Measurements from ENCODE around the gene SOCS2. TPM values are rescaled to one million over a fixed set of nuclear protein-coding genes. Genes with fewer than 3 reads are reported as not detected.
"Not testable (repeated sequence)": the region's sequence is repeated elsewhere in the genome, so short reads cannot be mapped to it uniquely, and the experiment has no call there.

SOCS2 gene
- total RNA-seq, 1 experiment from 2014 or later, result 0.13 TPM

- no peak for DNase-seq (ENCODE audit: low spot score)
Observed at GRCh38 chr12:93593843-93594242, 21.4 kb downstream of the SOCS2 start.

DNA sequence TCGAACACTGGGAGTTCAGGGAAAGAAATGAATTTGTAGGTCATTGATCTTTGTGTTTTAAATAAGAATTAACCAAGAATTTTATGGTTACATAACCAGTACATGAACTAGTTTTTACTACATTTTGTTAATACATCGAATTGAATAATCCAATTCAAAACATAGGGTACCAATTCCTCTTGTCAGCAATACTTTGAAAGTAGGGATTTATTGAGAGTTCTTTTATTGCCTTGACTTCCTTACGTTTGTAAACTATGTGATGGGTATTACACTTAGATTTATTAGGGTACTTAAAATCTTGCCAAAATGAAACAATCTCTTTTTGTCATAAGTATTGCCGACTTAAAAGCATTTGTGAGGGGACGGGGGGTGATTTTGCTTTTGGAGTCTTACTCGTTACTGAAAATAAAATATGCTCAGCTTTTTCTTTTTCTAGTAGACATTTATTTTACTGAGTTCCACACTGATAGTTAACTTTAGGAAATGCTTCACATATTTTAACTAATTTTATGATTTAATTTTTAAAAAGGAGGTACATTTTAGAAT is 22.4 kb downstream of the SOCS2 start:
- no peak for DNase-seq (ENCODE audit: low spot score)

- no peak for DNase-seq (ENCODE audit: low spot score)
Observed at GRCh38 chr12:93595351-93595750, 22.9 kb downstream of the SOCS2 start.

- no peak for DNase-seq (ENCODE audit: low spot score)
Observed at GRCh38 chr12:93597608-93598007, 25.1 kb downstream of the SOCS2 start.

- no peak for DNase-seq (ENCODE audit: low spot score)
Observed at GRCh38 chr12:93599192-93599591, 26.7 kb downstream of the SOCS2 start.

DNA sequence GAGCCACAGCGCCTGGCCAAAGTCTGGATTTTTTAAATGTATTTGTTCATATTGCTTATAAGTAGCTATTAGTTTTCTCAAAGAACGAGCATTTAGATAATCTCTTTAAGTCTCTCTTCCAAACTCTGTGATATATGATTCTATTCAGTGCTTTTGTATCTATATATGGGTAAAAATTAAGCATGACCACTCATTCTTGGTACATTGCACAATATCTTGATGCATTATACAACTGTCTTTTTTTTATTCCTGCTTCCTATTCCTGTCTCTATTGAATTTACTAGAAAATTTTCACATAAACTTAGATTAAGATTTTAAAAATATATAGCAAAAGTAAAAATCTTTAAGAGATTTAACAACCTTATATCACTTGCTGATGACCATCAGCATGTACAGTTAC is 29.1 kb downstream of the SOCS2 start:
- no peak for DNase-seq (ENCODE audit: low spot score)

GRCh38 chr12:93602897-93603668 is 30.6 kb downstream of the SOCS2 start:
- no peak for DNase-seq (ENCODE audit: low spot score)

- no peak for DNase-seq (ENCODE audit: low spot score)
Observed at GRCh38 chr12:93603762-93604161, 31.3 kb downstream of the SOCS2 start.

GRCh38 chr12:93608313-93608712 is 35.8 kb downstream of the SOCS2 start:
- DNase-seq (ENCODE audit: low spot score), result no peak

- no peak for DNase-seq (ENCODE audit: low spot score)
Observed at GRCh38 chr12:93609281-93610192, 37.1 kb downstream of the SOCS2 start.

- DNase-seq (ENCODE audit: low spot score), result no peak
Observed at GRCh38 chr12:93612776-93613175, 40.3 kb downstream of the SOCS2 start.

GRCh38 chr12:93614917-93615596 is 42.6 kb downstream of the SOCS2 start:
- no peak for DNase-seq (ENCODE audit: low spot score)

- DNase-seq (ENCODE audit: low spot score), result no peak
Observed at GRCh38 chr12:93616584-93617101, 44.2 kb downstream of the SOCS2 start.

DNA sequence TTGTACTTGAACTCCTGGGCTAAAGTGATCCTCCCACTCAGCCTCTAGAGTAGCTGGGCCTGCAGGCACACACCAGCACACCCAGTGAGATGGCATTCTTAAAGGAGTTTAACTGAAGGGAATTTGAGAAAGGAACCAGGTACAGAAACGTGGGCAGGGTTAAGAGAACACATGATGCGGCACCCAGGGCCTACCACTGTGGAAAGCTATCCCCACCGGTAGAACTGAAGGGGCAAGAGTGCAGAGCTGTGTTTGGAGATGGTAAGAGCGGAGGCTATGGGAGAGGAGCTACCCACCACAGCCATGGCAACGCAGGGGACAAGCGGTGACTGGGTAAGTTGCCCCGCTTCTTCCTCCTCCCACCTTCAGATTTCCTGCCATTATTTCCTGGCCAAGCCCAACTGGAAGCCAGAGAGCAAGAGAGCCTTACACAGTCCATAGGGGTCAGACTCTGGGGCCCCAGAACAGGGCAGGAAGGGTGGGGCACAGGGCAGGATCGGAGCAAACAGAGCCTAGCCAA is 46.5 kb downstream of the SOCS2 start:
- no peak for DNase-seq (ENCODE audit: low spot score)

DNA sequence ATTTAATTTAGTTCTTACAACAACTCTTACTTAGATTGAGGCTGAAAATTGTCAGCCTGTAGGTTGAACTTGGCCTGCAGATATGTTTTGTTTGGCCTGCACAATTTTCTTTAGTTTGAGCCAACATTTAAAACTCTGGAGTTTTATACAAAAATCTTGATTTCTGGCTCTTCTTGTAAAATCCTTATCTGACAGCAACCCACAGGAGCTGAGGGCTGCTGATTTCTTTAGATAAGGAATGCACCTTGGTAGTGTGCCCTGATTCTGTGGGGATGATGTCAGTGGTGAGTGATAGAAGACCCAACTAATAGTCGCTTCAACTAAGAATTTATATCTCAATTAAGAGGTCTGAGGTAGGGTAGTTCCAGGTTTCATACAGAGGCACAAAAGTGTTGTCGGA is 49.5 kb downstream of the SOCS2 start:
- no peak for DNase-seq (ENCODE audit: low spot score)

DNA sequence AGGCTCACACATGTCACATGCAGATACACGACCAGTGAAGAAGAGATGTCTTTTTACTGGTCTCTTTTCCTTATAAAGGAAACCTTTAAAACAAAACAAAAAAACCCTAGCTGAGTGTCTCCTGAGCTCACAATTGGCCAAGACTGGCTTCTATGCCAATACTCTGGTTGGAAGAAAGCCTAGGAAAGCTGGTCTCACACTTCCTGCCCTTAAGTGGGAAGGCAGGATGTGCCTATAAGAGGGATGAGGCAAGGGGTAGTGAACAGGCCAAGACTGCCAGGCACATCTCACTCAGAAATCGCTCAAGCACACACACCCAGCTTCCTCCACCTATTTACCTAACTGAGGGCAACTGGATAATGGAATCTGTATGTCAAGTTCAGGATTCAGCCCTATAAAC is 50.0 kb downstream of the SOCS2 start:
- no peak for DNase-seq (ENCODE audit: low spot score)

GRCh38 chr12:93624595-93625294 is 52.3 kb downstream of the SOCS2 start:
- DNase-seq (ENCODE audit: low spot score), result peak; percentile 30

DNA sequence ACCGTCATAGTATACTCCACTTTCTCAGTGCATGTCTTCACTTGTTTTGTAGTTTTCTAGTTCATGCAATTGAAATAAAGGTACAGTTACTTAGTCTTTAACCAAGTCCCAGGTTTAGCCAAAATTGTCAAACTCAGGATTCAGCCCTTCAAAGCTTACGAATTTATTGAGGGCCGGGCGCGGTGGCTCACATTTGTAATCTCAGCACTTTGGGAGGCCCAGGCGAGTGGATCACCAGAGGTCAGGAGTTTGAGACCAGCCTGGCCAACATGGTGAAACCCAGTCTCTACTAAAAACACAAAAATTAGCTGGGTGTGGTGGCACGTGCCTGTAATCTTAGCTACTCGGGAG is 52.8 kb downstream of the SOCS2 start:
- not testable (repeated sequence) for DNase-seq (ENCODE audit: low spot score)

GRCh38 chr12:93626160-93626559 is 53.7 kb downstream of the SOCS2 start:
- DNase-seq (ENCODE audit: low spot score), result no peak
